ENCODE results near the gene TEX48. TPM values are rescaled to one million over a fixed set of nuclear protein-coding genes. Genes with fewer than 3 reads are reported as not detected.

TEX48 gene
- total RNA-seq, 1 experiment from 2014 or later = 2.4 TPM

GRCh38 chr9:114666851-114667250 is 15.1 kb downstream of the TEX48 start:
- Histone ChIP-seq H3K27me3 (ENCODE audit: low read length) (no peaks in the 10 kb centered on the region), H3K4me3 (ENCODE audit: low read length) (no peak overlapping the region), H3K9me2 (replicated peaks; ENCODE audit: low read length) (no peaks in the 10 kb centered on the region), H3K4me2 (ENCODE audit: low read length) (no peak overlapping the region), H3F3A (ENCODE audit: low read length, unreplicated experiment) (no peaks in the 10 kb centered on the region), H3K4me1 (ENCODE audit: insufficient read depth, low read length) (peaks cover 8% of the 10 kb centered on the region), H3K9me3 (ENCODE audit: low read length) (no peaks in the 10 kb centered on the region), H4K20me1 (ENCODE audit: low read length) (no peaks in the 10 kb centered on the region), H2AFZ (ENCODE audit: low read length) (no peak overlapping the region), H3K27ac (ENCODE audit: low read length) (no peak overlapping the region), H3K79me2 (ENCODE audit: low read length) (no peaks in the 10 kb centered on the region), H3K36me3 (ENCODE audit: low read depth, low read length) (no peaks in the 10 kb centered on the region), H3K9ac (ENCODE audit: low read length) (no peak overlapping the region)
- DNase-seq (no peak), ATAC-seq (no peak)
- ChIA-PET CTCF (no interaction called here), POLR2A (ENCODE audit: unreplicated experiment) (no interaction called here)
- BruUV-seq (replicated peaks) = no TSS peak
- TF ChIP-seq EZH2phosphoT487 (IDR thresholded peaks at IDR 0.05; ENCODE audit: borderline replicate concordance, low read length) (no peak), CTCF (conservative IDR thresholded peaks at IDR 0.05; ENCODE audit: low read depth, low read length) (no peak), EZH2 (IDR thresholded peaks at IDR 0.05; ENCODE audit: low read length, unreplicated experiment) (no peak)
- intact Hi-C loops (cut with micrococcal nuclease) = no loop called here

GRCh38 chr9:114666401-114666800 is 15.6 kb downstream of the TEX48 start:
- H3K36me3 ChIP-seq (ENCODE audit: low read depth, low read length) = no peaks in the 10 kb centered on the region
- H3K9ac ChIP-seq (ENCODE audit: low read length) = no peak overlapping the region
- H3K9me3 ChIP-seq (ENCODE audit: low read length) = no peaks in the 10 kb centered on the region
- no TSS peak for BruUV-seq (replicated peaks)
- H2AFZ ChIP-seq (ENCODE audit: low read length) = no peak overlapping the region
- intact Hi-C loops (cut with micrococcal nuclease) = no loop called here
- H3K9me2 ChIP-seq (replicated peaks; ENCODE audit: low read length) = no peaks in the 10 kb centered on the region
- no peaks in the 10 kb centered on the region for H3K79me2 ChIP-seq (ENCODE audit: low read length)
- peaks cover 4% of the 10 kb centered on the region for H3K4me1 ChIP-seq (ENCODE audit: insufficient read depth, low read length)
- H3K27me3 ChIP-seq (ENCODE audit: low read length) = no peaks in the 10 kb centered on the region
- CTCF ChIA-PET = no interaction called here
- H3K4me2 ChIP-seq (ENCODE audit: low read length) = no peak overlapping the region
- no peak overlapping the region for H3K4me3 ChIP-seq (ENCODE audit: low read length)
- no peaks in the 10 kb centered on the region for H3F3A ChIP-seq (ENCODE audit: low read length, unreplicated experiment)
- POLR2A ChIA-PET (ENCODE audit: unreplicated experiment) = no interaction called here
- TF ChIP-seq EZH2 (IDR thresholded peaks at IDR 0.05; ENCODE audit: low read length, unreplicated experiment) (no peak), CTCF (conservative IDR thresholded peaks at IDR 0.05; ENCODE audit: low read depth, low read length) (no peak), EZH2phosphoT487 (IDR thresholded peaks at IDR 0.05; ENCODE audit: borderline replicate concordance, low read length) (no peak)
- no peak for DNase-seq
- H4K20me1 ChIP-seq (ENCODE audit: low read length) = no peaks in the 10 kb centered on the region
- no peak for ATAC-seq
- no peak overlapping the region for H3K27ac ChIP-seq (ENCODE audit: low read length)

- no peaks in the 10 kb centered on the region for H3K79me2 ChIP-seq (ENCODE audit: low read length)
- ATAC-seq = no peak
- no peak overlapping the region for H3K4me3 ChIP-seq (ENCODE audit: low read length)
- no peak for TF ChIP-seq EZH2phosphoT487 (IDR thresholded peaks at IDR 0.05; ENCODE audit: borderline replicate concordance, low read length)
- no peak for TF ChIP-seq EZH2 (IDR thresholded peaks at IDR 0.05; ENCODE audit: low read length, unreplicated experiment)
- no peak for TF ChIP-seq CTCF (conservative IDR thresholded peaks at IDR 0.05; ENCODE audit: low read depth, low read length)
- BruUV-seq (replicated peaks) = no TSS peak
- H3K4me1 ChIP-seq (ENCODE audit: insufficient read depth, low read length) = no peaks in the 10 kb centered on the region
- no peak overlapping the region for H2AFZ ChIP-seq (ENCODE audit: low read length)
- H3K9ac ChIP-seq (ENCODE audit: low read length) = no peak overlapping the region
- intact Hi-C loops (cut with micrococcal nuclease) = no loop called here
- H3K36me3 ChIP-seq (ENCODE audit: low read depth, low read length) = no peaks in the 10 kb centered on the region
- no peaks in the 10 kb centered on the region for H3K9me2 ChIP-seq (replicated peaks; ENCODE audit: low read length)
- no peaks in the 10 kb centered on the region for H3K9me3 ChIP-seq (ENCODE audit: low read length)
- POLR2A ChIA-PET (ENCODE audit: unreplicated experiment) = no interaction called here
- no peaks in the 10 kb centered on the region for H3F3A ChIP-seq (ENCODE audit: low read length, unreplicated experiment)
- CTCF ChIA-PET = no interaction called here
- no peak overlapping the region for H3K4me2 ChIP-seq (ENCODE audit: low read length)
- H4K20me1 ChIP-seq (ENCODE audit: low read length) = no peaks in the 10 kb centered on the region
- H3K27ac ChIP-seq (ENCODE audit: low read length) = no peak overlapping the region
- no peaks in the 10 kb centered on the region for H3K27me3 ChIP-seq (ENCODE audit: low read length)
- no peak for DNase-seq
Measured at GRCh38 chr9:114664181-114664580, 17.8 kb downstream of the TEX48 start.

Data from PC-3 (cell line).